WTC11 (cell line): Measurements from ENCODE around the gene TRMT6.

Experiments used
- CTCF ChIP-seq: fragments of 200-600 bp; IDR thresholded peaks from 2 replicates; pipeline ENCODE4 v1.8.0; 2022; ENCODE audit warnings: antibody characterized with exemption
- HMGXB4 ChIP-seq: sonication (generic); formaldehyde crosslinking; IDR thresholded peaks from 2 replicates; pipeline ENCODE4 v1.8.1; 2023; ENCODE audit warnings: mild to moderate bottlenecking, moderate library complexity, missing genetic modification reagents
- IRF1 ChIP-seq: sonication (generic); formaldehyde crosslinking; IDR thresholded peaks from 2 replicates; pipeline ENCODE4 v1.8.0; 2023; ENCODE audit warnings: missing genetic modification reagents
- KAT7 ChIP-seq: sonication (generic); formaldehyde crosslinking; IDR thresholded peaks from 2 replicates; pipeline ENCODE4 v1.8.1; 2023; ENCODE audit warnings: missing genetic modification reagents, mild to moderate bottlenecking, borderline replicate concordance
- MLX ChIP-seq: sonication (generic); formaldehyde crosslinking; IDR thresholded peaks from 2 replicates; pipeline ENCODE4 v1.8.1; 2023; ENCODE audit warnings: mild to moderate bottlenecking, missing genetic modification reagents, moderate library complexity
- RELA ChIP-seq: sonication (generic); formaldehyde crosslinking; IDR thresholded peaks from 2 replicates; pipeline ENCODE4 v1.8.1; 2022; ENCODE audit warnings: missing genetic modification reagents, mild to moderate bottlenecking, borderline replicate concordance
- TEAD4 ChIP-seq: sonication (generic); formaldehyde crosslinking; IDR thresholded peaks from 2 replicates; pipeline ENCODE4 v1.8.0; 2022; ENCODE audit warnings: mild to moderate bottlenecking, missing genetic modification reagents
- ZNF219 ChIP-seq: sonication (generic); formaldehyde crosslinking; IDR thresholded peaks from 2 replicates; pipeline ENCODE4 v1.8.0; 2023; ENCODE audit warnings: missing genetic modification reagents, mild to moderate bottlenecking, borderline replicate concordance

GRCh38 chr20:5895626-5896025 is 54.7 kb downstream of the TRMT6 start:
- no peak for TF ChIP-seq HMGXB4
- no peak for TF ChIP-seq CTCF
- no peak for TF ChIP-seq MLX
- no peak for TF ChIP-seq ZNF219 (CRISPR knock-in tag)
- TF ChIP-seq IRF1: no peak
- no peak for TF ChIP-seq RELA (CRISPR knock-in tag)
- TF ChIP-seq KAT7 (CRISPR knock-in tag): no peak
- TF ChIP-seq TEAD4: no peak
